H9 (cell line): ENCODE data around the gene PCDHGB7. TPM values are rescaled to one million over a fixed set of nuclear protein-coding genes. Genes with fewer than 3 reads are reported as not detected.
"Not testable (repeated sequence)": the region's sequence is repeated elsewhere in the genome, so short reads cannot be mapped to it uniquely, and the experiment has no call there.

Experiments
- DNase-seq: peaks from one replicate; pipeline ENCODE4 v3.0.0-alpha.2; 2017
- H2AFZ ChIP-seq: one replicate; pipeline ENCODE4 v1.6.1; 2013; ENCODE audit warnings: mild to moderate bottlenecking, low read length, control low read depth, moderate library complexity
- H2AK5ac ChIP-seq: 2 replicates; pipeline ENCODE4 v1.6.1; 2013; ENCODE audit warnings: low read length, control low read depth, mixed read lengths; ENCODE audit not compliant: insufficient read length
- H2BK120ac ChIP-seq: one replicate; pipeline ENCODE4 v1.6.1; 2013; ENCODE audit warnings: low read depth, mild to moderate bottlenecking, low read length, control low read depth, inconsistent platforms; ENCODE audit not compliant: poor library complexity, severe bottlenecking
- H2BK12ac ChIP-seq: 2 replicates; pipeline ENCODE4 v1.6.1; 2013; ENCODE audit warnings: low read length, control low read depth, mixed read lengths, low read depth; ENCODE audit not compliant: insufficient read length
- H2BK15ac ChIP-seq: 2 replicates; pipeline ENCODE4 v1.6.1; 2013; ENCODE audit warnings: low read depth, low read length, control low read depth
- H2BK20ac ChIP-seq: one replicate; pipeline ENCODE4 v1.6.1; 2013; ENCODE audit warnings: low read depth, mild to moderate bottlenecking, low read length, control low read depth, inconsistent platforms; ENCODE audit not compliant: poor library complexity, severe bottlenecking
- H2BK5ac ChIP-seq: 2 replicates; pipeline ENCODE4 v1.6.1; 2013; ENCODE audit warnings: low read length, control low read depth, mixed read lengths; ENCODE audit not compliant: insufficient read length
- H3K14ac ChIP-seq: 2 replicates; pipeline ENCODE4 v1.6.1; 2013; ENCODE audit warnings: low read length, control low read depth; ENCODE audit not compliant: insufficient read depth
- H3K18ac ChIP-seq: 2 replicates; pipeline ENCODE4 v1.6.1; 2013; ENCODE audit warnings: low read depth, mild to moderate bottlenecking, mixed read lengths, low read length, control low read depth; ENCODE audit not compliant: insufficient read length
- H3K23ac ChIP-seq: 2 replicates; pipeline ENCODE4 v1.6.1; 2013; ENCODE audit warnings: low read length, control low read depth, mixed read lengths, low read depth; ENCODE audit not compliant: insufficient read length
- H3K23me2 ChIP-seq: 2 replicates; pipeline ENCODE4 v1.6.1; 2013; ENCODE audit warnings: low read depth, mild to moderate bottlenecking, mixed read lengths, low read length, control low read depth; ENCODE audit not compliant: insufficient read length, poor library complexity, severe bottlenecking
- H3K27ac ChIP-seq: 2 replicates; pipeline ENCODE4 v1.5.1; 2013; ENCODE audit warnings: low read length, control low read depth, mixed read lengths, low read depth; ENCODE audit not compliant: insufficient read length
- H3K27me3 ChIP-seq: 2 replicates; pipeline ENCODE4 v1.6.1; 2013; ENCODE audit warnings: low read length, control low read depth, inconsistent platforms; ENCODE audit not compliant: insufficient read depth
- H3K4ac ChIP-seq: 2 replicates; pipeline ENCODE4 v1.6.1; 2013; ENCODE audit warnings: low read depth, mild to moderate bottlenecking, control low read depth, inconsistent platforms, low read length, moderate library complexity
- H3K4me1 ChIP-seq: 2 replicates; pipeline ENCODE4 v1.6.1; 2013; ENCODE audit warnings: low read length, control low read depth, inconsistent platforms; ENCODE audit not compliant: insufficient read depth
- H3K4me2 ChIP-seq: 2 replicates; pipeline ENCODE4 v1.6.1; 2013; ENCODE audit warnings: low read length, control low read depth, mixed read lengths; ENCODE audit not compliant: insufficient read length, insufficient read depth
- H3K56ac ChIP-seq: 2 replicates; pipeline ENCODE4 v1.6.1; 2013; ENCODE audit warnings: low read depth, mild to moderate bottlenecking, mixed read lengths, low read length, control low read depth; ENCODE audit not compliant: insufficient read length
- H3K79me1 ChIP-seq: 2 replicates; pipeline ENCODE4 v1.6.1; 2013; ENCODE audit warnings: low read depth, mild to moderate bottlenecking, moderate library complexity, low read length, control low read depth, inconsistent platforms; ENCODE audit not compliant: insufficient read depth, poor library complexity, severe bottlenecking
- H3K79me2 ChIP-seq: 2 replicates; pipeline ENCODE4 v1.6.1; 2013; ENCODE audit warnings: low read length, control low read depth, inconsistent platforms; ENCODE audit not compliant: insufficient read depth
- H3K9ac ChIP-seq: 2 replicates; pipeline ENCODE4 v1.6.1; 2013; ENCODE audit warnings: low read length, control low read depth, mixed read lengths; ENCODE audit not compliant: insufficient read length; ENCODE audit errors: extremely low read depth
- H3K9me3 ChIP-seq: one replicate; pipeline ENCODE4 v1.6.1; 2013; ENCODE audit warnings: low read depth, low read length, inconsistent platforms; ENCODE audit not compliant: control insufficient read depth
- H3T11ph ChIP-seq: one replicate; pipeline ENCODE4 v1.6.1; 2013; ENCODE audit warnings: mild to moderate bottlenecking, low read length, control low read depth, inconsistent platforms
- H4K20me1 ChIP-seq: one replicate; pipeline ENCODE4 v1.6.1; 2013; ENCODE audit not compliant: control insufficient read depth, insufficient read length, insufficient read depth
- H4K5ac ChIP-seq: 2 replicates; pipeline ENCODE4 v1.6.1; 2013; ENCODE audit warnings: low read depth, mild to moderate bottlenecking, mixed read lengths, low read length, control low read depth; ENCODE audit not compliant: insufficient read length
- H4K8ac ChIP-seq: replicated peaks from 2 replicates; pipeline ENCODE4 v1.6.1; 2013; ENCODE audit warnings: low read length, control low read depth, mixed read lengths, low read depth; ENCODE audit not compliant: insufficient read length
- H4K91ac ChIP-seq: 2 replicates; pipeline ENCODE4 v1.6.1; 2013; ENCODE audit warnings: low read depth, mild to moderate bottlenecking, moderate library complexity, mixed read lengths, low read length, control low read depth; ENCODE audit not compliant: insufficient read length
- H3K27ac Mint-ChIP-seq, 3 experiments: 2 replicates in 2 of 3; 3 replicates in 1 of 3; pipeline ENCODE4 v1.8.0; 2020 to 2021; ENCODE audit warnings: mixed read lengths in 3 of 3, mild to moderate bottlenecking in 1 of 3, moderate library complexity in 1 of 3
- H3K27me3 Mint-ChIP-seq: 2 replicates; pipeline ENCODE4 v1.8.0; 2021; ENCODE audit warnings: low read depth, mild to moderate bottlenecking, moderate library complexity, mixed read lengths
- H3K36me3 Mint-ChIP-seq, 3 experiments: 2 replicates in 2 of 3; 3 replicates in 1 of 3; pipeline ENCODE4 v1.8.0; 2020 to 2021; ENCODE audit warnings: low read depth in 3 of 3, mixed read lengths in 3 of 3; ENCODE audit not compliant: insufficient read depth in 1 of 3
- H3K4me1 Mint-ChIP-seq, 2 experiments: 2 replicates each; pipeline ENCODE4 v1.8.0; 2020; ENCODE audit warnings: mixed read lengths in 2 of 2
- H3K4me3 Mint-ChIP-seq, 2 experiments: 2 replicates in 1 of 2; 3 replicates in 1 of 2; pipeline ENCODE4 v1.8.0; 2020 to 2021; ENCODE audit warnings: mild to moderate bottlenecking in 2 of 2, mixed read lengths in 2 of 2, moderate library complexity in 1 of 2
- H3K9me3 Mint-ChIP-seq, 2 experiments: 2 replicates in 1 of 2; 3 replicates in 1 of 2; pipeline ENCODE4 v1.8.0; 2020; ENCODE audit warnings: mild to moderate bottlenecking in 2 of 2, mixed read lengths in 2 of 2, moderate library complexity in 1 of 2
- WGBS: extraction: QIAGEN DNeasy Blood & Tissue Kit; methylation state at CpG from one replicate; pipeline ENCODE4 v1.1.7; 2013; ENCODE audit warnings: missing lambda C conversion rate, low lambda C conversion rate, mixed read lengths; ENCODE audit not compliant: insufficient read length; ENCODE audit errors: extremely low coverage; 5-methylcytosine and 5-hydroxymethylcytosine counted together
- total RNA-seq: library from RNA; stranded (reverse); gene quantifications from 2 replicates; pipeline ENCODE4 v1.2.1, GENCODE V29; 2021

PCDHGB7 gene
- total RNA-seq, 1 experiment from 2014 or later = 7.7 TPM

DNA sequence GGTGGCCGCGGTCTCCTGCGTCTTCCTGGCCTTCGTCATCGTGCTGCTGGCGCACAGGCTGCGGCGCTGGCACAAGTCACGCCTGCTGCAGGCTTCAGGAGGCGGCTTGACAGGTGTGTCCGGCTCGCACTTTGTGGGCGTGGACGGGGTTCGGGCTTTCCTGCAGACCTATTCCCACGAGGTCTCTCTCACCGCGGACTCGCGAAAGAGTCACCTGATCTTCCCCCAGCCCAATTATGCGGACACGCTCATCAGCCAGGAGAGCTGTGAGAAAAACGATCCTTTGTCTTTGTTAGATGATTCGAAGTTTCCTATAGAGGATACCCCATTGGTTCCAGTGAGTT lies 2.2 kb upstream of the PCDHGB7 start:
- not testable (repeated sequence) for H3K56ac ChIP-seq, H3K4me3 Mint-ChIP-seq, H3K4me1 ChIP-seq, H2BK120ac ChIP-seq, H2AK5ac ChIP-seq, H3K27me3 ChIP-seq, H2BK15ac ChIP-seq, H3K23ac ChIP-seq, H4K5ac ChIP-seq, H3K27ac Mint-ChIP-seq, H2AFZ ChIP-seq, H3T11ph ChIP-seq, H3K23me2 ChIP-seq, H3K9ac ChIP-seq, H3K79me2 ChIP-seq, H3K79me1 ChIP-seq, H3K4ac ChIP-seq, H4K91ac ChIP-seq, H3K14ac ChIP-seq, H4K20me1 ChIP-seq, H3K18ac ChIP-seq, H3K4me2 ChIP-seq, H2BK20ac ChIP-seq, H2BK5ac ChIP-seq, DNase-seq, H3K27ac ChIP-seq, H2BK12ac ChIP-seq, H4K8ac ChIP-seq
- peaks cover 13% of the 10 kb centered on the region for H3K9me3 ChIP-seq
- peaks cover 20% of the 10 kb centered on the region for H3K27me3 Mint-ChIP-seq
- H3K36me3 Mint-ChIP-seq = peaks cover 42 to 62% (median 43%) of the 10 kb centered on the region in 3 experiments
- H3K4me1 Mint-ChIP-seq = peaks cover 9 to 18% of the 10 kb centered on the region in 2 experiments
- no CpG with 5 or more reads among the region's 24 CpGs for WGBS
- H3K9me3 Mint-ChIP-seq = peaks cover 46 to 55% of the 10 kb centered on the region in 2 experiments
